K562 (cell line): ENCODE results near the gene OIT3. TPM values are rescaled to one million over a fixed set of nuclear protein-coding genes. Genes with fewer than 3 reads are reported as not detected.
A peak's percentile ranks its signal among the peaks of the same experiment; 100 is the strongest.

Source experiments
- ATAC-seq: fragments of 200-7000 bp; cut with Tn5 transposase; 3 replicates; pipeline ENCODE4 v1.9.1; 2020; ENCODE audit warnings: moderate library complexity
- BruUV-seq: library from RNA; stranded (reverse); fragments of 400-500 nt; replicated peaks from 2 replicates; lab custom pipeline; 2021; lab: Mats Ljungman, UMichigan
- CTCF ChIA-PET: fragments of 300-600 bp; formaldehyde crosslinking; extraction: SDS; loops from one replicate; lab custom pipeline; 2021; ENCODE audit warnings: low intra/inter-chr PET ratio; lab: Yijun Ruan, JAX
- POLR2A ChIA-PET: fragments of 300-600, 350-650 bp; sonication (Branson Sonifier 250); formaldehyde crosslinking; extraction: SDS; loops from one replicate; lab custom pipeline; 2021; ENCODE audit warnings: antibody characterized with exemption, inconsistent platforms; lab: Yijun Ruan, JAX
- DNase-seq, 4 experiments: peaks; one replicate each; pipeline versions ENCODE4 v3.0.0 to v3.0.0-alpha.2; 2011 to 2018; ENCODE audit warnings: low spot score in 3 of 4, mixed read lengths in 3 of 4; ENCODE audit errors: extremely low read depth in 1 of 4
- FAIRE-seq: peaks from 2 replicates; lab custom pipeline; 2011; peaks lifted over from hg19 to GRCh38; lab: Jason Lieb, UNC
- H2AFZ ChIP-seq: 2 replicates; pipeline ENCODE4 v1.6.0; 2011; ENCODE audit warnings: low read depth, low read length, control low read depth, inconsistent platforms
- H3K27ac ChIP-seq: fragments of 200-600 bp; 3 replicates; pipeline ENCODE4 v1.8.0; 2011; ENCODE audit warnings: low read depth, mild to moderate bottlenecking, control low read depth, inconsistent platforms, low read length, moderate library complexity, mixed read lengths; ENCODE audit errors: extremely low read depth
- H3K27me3 ChIP-seq, 2 experiments: fragments of 300-600 bp in 1 of 2; 2 replicates in 1 of 2; 3 replicates in 1 of 2; pipeline versions ENCODE4 v1.6.0 to v1.8.0; 2011; ENCODE audit warnings: inconsistent platforms in 2 of 2, low read length in 2 of 2, mild to moderate bottlenecking in 1 of 2, mixed read lengths in 1 of 2, moderate library complexity in 1 of 2; ENCODE audit not compliant: control insufficient read depth in 2 of 2, insufficient read depth in 2 of 2
- H3K36me3 ChIP-seq: fragments of 300-600 bp; 3 replicates; pipeline ENCODE4 v1.8.0; 2011; ENCODE audit warnings: mild to moderate bottlenecking, low read length, inconsistent platforms; ENCODE audit not compliant: control insufficient read depth, insufficient read depth
- H3K4me1 ChIP-seq, 2 experiments: fragments of 200-600 bp in 1 of 2; replicated peaks in 1 of 2; 2 replicates in 1 of 2; 3 replicates in 1 of 2; pipeline versions ENCODE4 v1.5.1 to v1.8.0; 2011; ENCODE audit warnings: inconsistent platforms in 2 of 2, low read length in 2 of 2, mild to moderate bottlenecking in 1 of 2, mixed read lengths in 1 of 2, moderate library complexity in 1 of 2; ENCODE audit not compliant: control insufficient read depth in 2 of 2, insufficient read depth in 2 of 2
- H3K4me2 ChIP-seq: 2 replicates; pipeline ENCODE4 v1.6.1; 2011; ENCODE audit warnings: low read length, control low read depth, inconsistent platforms, mixed read lengths; ENCODE audit not compliant: insufficient read depth
- H3K4me3 ChIP-seq: fragments of 200-600 bp; sonication (generic), shearing (Covaris generic); 2 replicates; pipeline ENCODE4 v1.5.1; 2016; ENCODE audit warnings: control low read depth, inconsistent platforms
- H3K79me2 ChIP-seq: fragments of 200-600 bp; 3 replicates; pipeline ENCODE4 v1.8.0; 2011; ENCODE audit warnings: low read length, inconsistent platforms; ENCODE audit not compliant: control insufficient read depth, insufficient read depth
- H3K9ac ChIP-seq, 2 experiments: 2 replicates each; pipeline versions ENCODE4 v1.6.0 to v1.6.1; 2011; ENCODE audit warnings: low read depth in 2 of 2, low read length in 2 of 2, control low read depth in 1 of 2, inconsistent platforms in 1 of 2, mild to moderate bottlenecking in 1 of 2, mixed read lengths in 1 of 2; ENCODE audit not compliant: insufficient read depth in 1 of 2
- H3K9me1 ChIP-seq: one replicate; pipeline ENCODE4 v1.6.0; 2011; ENCODE audit warnings: inconsistent platforms, mild to moderate bottlenecking, low read length, moderate library complexity; ENCODE audit not compliant: control insufficient read depth, insufficient read depth
- H3K9me3 ChIP-seq: replicated peaks from 2 replicates; pipeline ENCODE4 v1.5.1; 2011; ENCODE audit warnings: low read depth, low read length, inconsistent platforms; ENCODE audit not compliant: control insufficient read depth, insufficient read depth
- H4K20me1 ChIP-seq: replicated peaks from 2 replicates; pipeline ENCODE4 v1.6.1; 2011; ENCODE audit warnings: low read length, inconsistent platforms, mixed read lengths; ENCODE audit not compliant: control insufficient read depth, insufficient read depth
- ATF1 ChIP-seq, 2 experiments: fragments of 450-650 bp in 1 of 2; IDR thresholded peaks; 2 replicates each; pipeline ENCODE4 v1.6.1; 2016; ENCODE audit warnings: missing compliant biosample characterization in 1 of 2, missing genetic modification characterization in 1 of 2
- ATF2 ChIP-seq: sonication (generic); formaldehyde crosslinking; IDR thresholded peaks from 2 replicates; pipeline ENCODE4 v1.8.1; 2022; ENCODE audit warnings: missing genetic modification reagents
- CBFA2T3 ChIP-seq: fragments of 450-650 bp; IDR thresholded peaks from 2 replicates; pipeline ENCODE4 v1.6.1; 2017
- DPF2 ChIP-seq: fragments of 450-650 bp; IDR thresholded peaks from 2 replicates; pipeline ENCODE4 v1.6.1; 2016
- EP400 ChIP-seq: fragments of 450-650 bp; IDR thresholded peaks from 2 replicates; pipeline ENCODE4 v1.6.1; 2017; ENCODE audit warnings: antibody characterized with exemption, mild to moderate bottlenecking, moderate library complexity
- FOXA1 ChIP-seq: fragments of 450-650 bp; IDR thresholded peaks from 2 replicates; pipeline ENCODE4 v1.6.1; 2016; ENCODE audit warnings: mild to moderate bottlenecking, borderline replicate concordance
- FOXM1 ChIP-seq, 2 experiments: fragments of 450-650 bp in 1 of 2; sonication (generic) in 1 of 2; formaldehyde crosslinking in 1 of 2; IDR thresholded peaks; 2 replicates each; pipeline versions ENCODE4 v1.6.1 to v1.9.0; 2017 to 2022; ENCODE audit warnings: low read depth in 2 of 2, mild to moderate bottlenecking in 2 of 2, missing genetic modification reagents in 1 of 2, moderate library complexity in 1 of 2
- GATA2 ChIP-seq: sonication (generic); formaldehyde crosslinking; IDR thresholded peaks from 2 replicates; pipeline ENCODE4 v1.4.0; 2020; ENCODE audit warnings: mild to moderate bottlenecking, missing genetic modification reagents
- HNRNPH1 ChIP-seq: fragments of 200-400 bp; formaldehyde crosslinking; optimal IDR thresholded peaks from 2 replicates; pipeline ENCODE3; 2017; ENCODE audit warnings: low read depth, mild to moderate bottlenecking, low read length, moderate library complexity
- LCOR ChIP-seq: sonication (generic); formaldehyde crosslinking; IDR thresholded peaks from 2 replicates; pipeline ENCODE4 v1.8.0; 2022; ENCODE audit warnings: mild to moderate bottlenecking, missing genetic modification reagents
- MEF2D ChIP-seq: conservative IDR thresholded peaks from 2 replicates; pipeline ENCODE4 v1.6.1; 2016; ENCODE audit warnings: low read depth, missing genetic modification characterization, missing compliant biosample characterization
- SRSF1 ChIP-seq: fragments of 200-400 bp; formaldehyde crosslinking; IDR thresholded peaks from 2 replicates; pipeline ENCODE4 v1.6.1; 2017; ENCODE audit warnings: mild to moderate bottlenecking, low read depth, low read length, moderate library complexity
- TEAD4 ChIP-seq, 2 experiments: sonication (generic) in 1 of 2; formaldehyde crosslinking in 1 of 2; IDR thresholded peaks; 2 replicates each; pipeline versions ENCODE4 v1.6.1 to v1.8.0; 2012 to 2022; ENCODE audit warnings: borderline replicate concordance in 1 of 2, inconsistent platforms in 1 of 2, low read length in 1 of 2, mild to moderate bottlenecking in 1 of 2, missing genetic modification reagents in 1 of 2
- TSC22D4 ChIP-seq: fragments of 450-650 bp; IDR thresholded peaks from 2 replicates; pipeline ENCODE4 v1.6.1; 2016; ENCODE audit warnings: missing genetic modification characterization, missing biosample characterization, control low read depth
- ZMIZ1 ChIP-seq, 2 experiments: fragments of 150-350 bp in 1 of 2; IDR thresholded peaks; 2 replicates each; pipeline ENCODE4 v1.6.1; 2012 to 2016; ENCODE audit warnings: low read depth in 2 of 2, low read length in 2 of 2, mild to moderate bottlenecking in 1 of 2, moderate library complexity in 1 of 2
- ZNF57 ChIP-seq: fragments of 450-650 bp; formaldehyde crosslinking; IDR thresholded peaks from 2 replicates; pipeline ENCODE4 v1.4.0; 2020; ENCODE audit warnings: mild to moderate bottlenecking, moderate library complexity
- ZNF696 ChIP-seq: fragments of 250-450 bp; sonication (Bioruptor Pico); conservative IDR thresholded peaks from 2 replicates; pipeline ENCODE4 v1.4.0; 2020; ENCODE audit warnings: mild to moderate bottlenecking, moderate library complexity
- ZNF707 ChIP-seq: fragments of 250-450 bp; sonication (Bioruptor Pico); conservative IDR thresholded peaks from 2 replicates; pipeline ENCODE4 v1.8.0; 2022; ENCODE audit warnings: inconsistent platforms, mild to moderate bottlenecking, moderate library complexity
- WGBS: fragments of 100-300 bp; shearing (Covaris generic); methylation state at CpG from one replicate; pipeline ENCODE4 v1.1.6; 2016; ENCODE audit warnings: low coverage, mixed read lengths; ENCODE audit not compliant: insufficient coverage; ENCODE audit errors: missing lambda C conversion rate; 5-methylcytosine and 5-hydroxymethylcytosine counted together
- in situ Hi-C: fragments of 300-500 bp; cut with MboI; formaldehyde crosslinking; loops from 4 replicates; pipeline ENCODE4 v1.15.0; 2018; ENCODE audit warnings: inconsistent platforms, mixed read lengths
- intact Hi-C: fragments of 100-400 bp; cut with micrococcal nuclease; formaldehyde crosslinking; loops from 2 replicates; pipeline ENCODE4 v1.14.2; 2022
- polyA plus RNA-seq, 8 experiments: library from polyadenylated mRNA; depleted of rRNA in 4 of 8; stranded (reverse) in 5 of 8; unstranded in 3 of 8; fragments of >200 nt; fragmentation: Nextera tagmentation in 2 of 8; fragmentation: Illumina TruSeq in 1 of 8; extraction: Ambion mirVana in 2 of 8; extraction: Trizol in 1 of 8; gene quantifications; 2 replicates each; pipeline versions ENCODE4 v1.2.1 to v1.2.3, GENCODE V29; 2011 to 2014; ENCODE audit warnings: inconsistent platforms in 1 of 8, missing spikeins in 1 of 8
- total RNA-seq, 7 experiments: library from RNA; depleted of rRNA in 6 of 7; stranded (reverse); fragments of >200 nt in 6 of 7; fragmentation: Illumina TruSeq in 2 of 7; extraction: Trizol in 2 of 7; gene quantifications; 2 replicates each; pipeline versions ENCODE4 v1.2.1 to v1.2.3, GENCODE V29; 2011 to 2021; ENCODE audit warnings: low replicate concordance in 1 of 7

The OIT3 gene
- total and polyA plus RNA-seq, 9 of the 15 experiments (the other 6 are each of a cell fraction or from before 2014, with no cell fraction given) = not detected

DNA sequence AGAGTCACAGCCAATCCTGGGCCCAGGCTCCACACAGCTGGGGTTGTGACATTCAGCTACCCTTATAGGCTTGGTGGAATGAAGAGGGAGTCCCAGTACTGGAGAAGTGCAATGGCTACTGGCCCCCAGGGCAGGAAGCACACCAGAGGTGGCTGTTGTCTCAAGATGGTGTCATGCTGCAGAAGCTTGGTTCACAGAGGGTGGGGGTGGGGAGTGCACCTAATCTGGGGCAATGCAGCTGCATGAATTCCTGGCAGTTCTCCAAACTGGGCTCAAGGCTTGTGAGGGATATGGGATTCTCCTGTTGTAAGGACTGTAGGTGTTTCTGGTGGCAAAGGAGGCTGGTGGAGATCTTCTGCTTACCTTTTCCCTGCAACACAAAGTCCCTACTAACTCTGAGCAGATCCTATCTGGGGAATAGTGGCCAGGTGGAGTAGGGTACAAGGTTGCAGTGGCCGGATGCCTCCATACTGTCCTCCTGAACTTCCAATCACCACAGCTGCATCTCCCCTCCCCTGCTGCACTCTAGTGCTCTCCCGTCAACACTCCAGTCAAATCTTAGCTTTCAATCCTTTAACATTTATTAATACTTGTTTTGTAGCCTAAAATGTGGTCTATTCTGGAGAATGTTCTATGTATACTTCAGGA lies 88.5 kb downstream of the OIT3 start:
- POLR2A ChIA-PET = interaction anchor here (0.6 to 1.0 kb wide), 3 partner anchors 12 to 579 kb away, joined by 3 to 4 read pairs (median 3); no protein-coding TSS in a partner anchor
- no peaks in the 10 kb centered on the region for H3K9me1 ChIP-seq
- H3K9ac ChIP-seq = no peak overlapping the region
- FAIRE-seq = peak; percentile 77
- H3K27me3 ChIP-seq = no peaks in the 10 kb centered on the region
- peaks cover 20% of the 10 kb centered on the region for H3K9me3 ChIP-seq
- peak; percentile 95 for ATAC-seq
- BruUV-seq = no TSS peak
- no peaks in the 10 kb centered on the region for H3K79me2 ChIP-seq
- H4K20me1 ChIP-seq = no peaks in the 10 kb centered on the region
- peak overlapping the region; percentile 36; the same call in 1 of the 2 replicates for H3K4me2 ChIP-seq
- H3K4me3 ChIP-seq = no peak overlapping the region
- DNase-seq = peak in 2 of 4 experiments; percentile 59 to 86
- H3K36me3 ChIP-seq = no peaks in the 10 kb centered on the region
- 22% methylated on average over 2 of the region's 2 CpGs for WGBS
- in situ Hi-C loops (no loop called here), intact Hi-C loops (no loop called here)
- H3K27ac ChIP-seq = peak overlapping the region; percentile 54; the same call in 2 of the 3 replicates
- H3K4me1 ChIP-seq = peaks cover 8 to 9% of the 10 kb centered on the region in 2 experiments; a peak in 3 of 5 replicates
- CTCF ChIA-PET = no interaction called here
- peak overlapping the region; percentile 72; the same call in 1 of the 2 replicates for H2AFZ ChIP-seq
- TF ChIP-seq ZNF57 (CRISPR knock-in tag) (no peak), ZNF696 (no peak), SRSF1 (no peak), TSC22D4 (no peak), ZMIZ1 (IDR thresholded peaks at IDR 0.05; ENCODE audit: low read depth in 2 of 2, low read length in 2 of 2) (peak in 1 of 2 experiments; percentile 66; a peak in 1 of 4 replicates), DPF2 (peak; percentile 72), FOXA1 (no peak), ATF1 (CRISPR knock-in tag; IDR thresholded peaks at IDR 0.05) (no peak), ATF1 (tag; IDR thresholded peaks at IDR 0.05) (no peak), MEF2D (no peak), ZNF707 (CRISPR knock-in tag) (no peak), ATF2 (CRISPR knock-in tag) (no peak), FOXM1 (IDR thresholded peaks at IDR 0.05; ENCODE audit: low read depth) (no peak), FOXM1 (CRISPR knock-in tag; IDR thresholded peaks at IDR 0.05; ENCODE audit: low read depth) (no peak), EP400 (no peak), TEAD4 (IDR thresholded peaks at IDR 0.05; ENCODE audit: low read length) (peak; percentile 62; the same call in 1 of the 2 replicates), TEAD4 (CRISPR knock-in tag; IDR thresholded peaks at IDR 0.05; ENCODE audit: borderline replicate concordance) (no peak), GATA2 (CRISPR knock-in tag) (peak; percentile 76), LCOR (CRISPR knock-in tag) (no peak), HNRNPH1 (no peak), CBFA2T3 (peak; percentile 89)
